ENCODE results near the gene KCNJ12. TPM values are rescaled to one million over a fixed set of nuclear protein-coding genes. Genes with fewer than 3 reads are reported as not detected.
"Not testable (repeated sequence)": the region's sequence is repeated elsewhere in the genome, so short reads cannot be mapped to it uniquely, and the experiment has no call there.

Gene KCNJ12
- total RNA-seq, 1 experiment from 2014 or later, result 5.8 TPM

DNA sequence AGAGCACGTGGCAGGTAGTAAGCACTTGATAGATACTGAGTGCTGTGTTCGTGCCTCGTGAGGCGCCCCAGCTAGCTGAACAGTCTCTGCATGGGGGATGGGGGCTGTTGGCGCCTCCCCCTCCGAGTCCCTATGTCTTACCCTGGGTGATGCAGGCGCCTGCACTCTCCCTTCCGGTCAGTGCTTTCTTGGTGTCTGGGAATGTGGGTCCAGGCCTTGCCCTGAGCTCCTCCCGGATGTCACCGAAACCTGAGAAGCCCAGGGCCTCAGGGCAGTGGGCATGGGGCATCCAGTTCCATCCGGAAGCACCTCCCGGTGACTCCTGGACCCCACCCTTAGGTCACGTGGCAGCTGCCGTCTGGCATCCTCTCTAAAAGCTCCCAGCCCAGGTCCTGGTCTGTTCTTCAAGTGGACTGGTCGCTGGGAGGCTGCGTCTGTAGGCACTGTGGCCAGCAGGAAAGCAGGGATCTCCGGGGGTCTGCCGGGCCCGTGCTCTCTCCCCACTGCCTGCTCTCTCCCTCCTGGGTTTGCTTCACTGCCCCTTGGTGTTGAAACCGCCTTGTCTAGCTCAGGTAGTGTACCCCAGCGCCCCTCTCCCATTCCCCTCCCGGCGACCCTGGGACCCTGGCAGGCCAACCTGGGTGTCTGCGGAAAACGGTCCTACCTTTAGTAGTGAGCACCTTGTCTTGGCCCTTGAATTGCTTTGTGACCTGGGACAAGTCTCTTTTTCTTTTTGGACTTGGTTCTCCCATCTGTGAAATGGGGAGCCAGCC is 34.9 kb downstream of the KCNJ12 start:
- H3K9me2 ChIP-seq (ENCODE audit: insufficient read depth); H4K20me1 ChIP-seq (ENCODE audit: insufficient read depth); RAD21 ChIA-PET (ENCODE audit: low non-redundant PET in 1 of 2, low total read pairs in 2 of 2, uncharacterized antibody in 2 of 2, unreplicated experiment in 2 of 2); CTCF ChIA-PET; POLR2A ChIA-PET; H3K27me3 ChIP-seq (ENCODE audit: insufficient read depth, low read length); H3K36me3 ChIP-seq (ENCODE audit: control insufficient read depth in 1 of 2, insufficient read depth in 2 of 2, low read length in 2 of 2); H2AFZ ChIP-seq (ENCODE audit: low read depth, low read length, poor library complexity, severe bottlenecking); H3K4me3 ChIP-seq (replicated peaks in 1 of 2; ENCODE audit: low read depth in 1 of 2, low read length in 2 of 2); H3K4me1 ChIP-seq (ENCODE audit: control insufficient read depth in 1 of 2, insufficient read depth in 2 of 2, low read length in 2 of 2); H3K9me3 ChIP-seq (ENCODE audit: control insufficient read depth in 1 of 2, insufficient read depth in 1 of 2, low read depth in 1 of 2, low read length in 2 of 2); intact Hi-C loops (cut with micrococcal nuclease); BruUV-seq (replicated peaks); DNase-seq (ENCODE audit: low read depth, low spot score); H3K4me2 ChIP-seq (ENCODE audit: low read length); H3K27ac ChIP-seq (ENCODE audit: low read depth, low read length); H3K9ac ChIP-seq (ENCODE audit: low read length); H3K79me2 ChIP-seq (ENCODE audit: insufficient read depth, low read length): not testable (repeated sequence)
- ATAC-seq, result peak; percentile 27; the same call in 1 of the 2 replicates

DNA sequence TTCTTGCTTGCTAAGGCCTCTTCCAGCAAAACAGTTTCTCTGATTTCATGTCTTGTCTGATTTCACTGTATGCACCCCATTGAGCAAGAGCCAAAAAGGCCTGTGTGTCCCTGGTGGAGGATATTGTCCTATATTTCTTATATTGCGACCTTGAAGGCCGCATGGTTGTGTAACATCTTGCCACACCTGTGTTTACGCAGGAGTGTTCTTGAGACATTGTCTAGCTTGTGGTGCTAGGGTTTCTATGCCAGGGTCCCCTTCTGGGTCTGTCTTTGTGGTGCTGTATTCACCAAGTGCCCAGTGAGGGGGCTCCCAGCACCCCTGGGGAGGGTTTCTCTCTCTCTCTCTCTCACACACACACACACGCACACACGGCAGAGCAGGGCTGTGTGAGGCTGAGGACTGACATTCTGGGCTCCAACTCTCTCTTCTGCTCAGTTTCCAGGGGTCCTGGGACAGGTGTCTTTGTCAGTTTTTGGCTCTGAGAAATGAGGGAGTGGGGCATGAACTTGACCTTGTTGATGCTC is 35.6 kb downstream of the KCNJ12 start:
- ATAC-seq; H2AFZ ChIP-seq (ENCODE audit: low read depth, low read length, poor library complexity, severe bottlenecking); H3K27me3 ChIP-seq (ENCODE audit: insufficient read depth, low read length); H3K79me2 ChIP-seq (ENCODE audit: insufficient read depth, low read length); intact Hi-C loops (cut with micrococcal nuclease); BruUV-seq (replicated peaks); DNase-seq (ENCODE audit: low read depth, low spot score); H3K27ac ChIP-seq (ENCODE audit: low read depth, low read length); H3K9me3 ChIP-seq (ENCODE audit: control insufficient read depth in 1 of 2, insufficient read depth in 1 of 2, low read depth in 1 of 2, low read length in 2 of 2); H4K20me1 ChIP-seq (ENCODE audit: insufficient read depth); H3K9ac ChIP-seq (ENCODE audit: low read length); CTCF ChIA-PET; H3K36me3 ChIP-seq (ENCODE audit: control insufficient read depth in 1 of 2, insufficient read depth in 2 of 2, low read length in 2 of 2); H3K4me2 ChIP-seq (ENCODE audit: low read length); H3K4me3 ChIP-seq (replicated peaks in 1 of 2; ENCODE audit: low read depth in 1 of 2, low read length in 2 of 2); H3K4me1 ChIP-seq (ENCODE audit: control insufficient read depth in 1 of 2, insufficient read depth in 2 of 2, low read length in 2 of 2); H3K9me2 ChIP-seq (ENCODE audit: insufficient read depth); POLR2A ChIA-PET; RAD21 ChIA-PET (ENCODE audit: low non-redundant PET in 1 of 2, low total read pairs in 2 of 2, uncharacterized antibody in 2 of 2, unreplicated experiment in 2 of 2): not testable (repeated sequence)

DNA sequence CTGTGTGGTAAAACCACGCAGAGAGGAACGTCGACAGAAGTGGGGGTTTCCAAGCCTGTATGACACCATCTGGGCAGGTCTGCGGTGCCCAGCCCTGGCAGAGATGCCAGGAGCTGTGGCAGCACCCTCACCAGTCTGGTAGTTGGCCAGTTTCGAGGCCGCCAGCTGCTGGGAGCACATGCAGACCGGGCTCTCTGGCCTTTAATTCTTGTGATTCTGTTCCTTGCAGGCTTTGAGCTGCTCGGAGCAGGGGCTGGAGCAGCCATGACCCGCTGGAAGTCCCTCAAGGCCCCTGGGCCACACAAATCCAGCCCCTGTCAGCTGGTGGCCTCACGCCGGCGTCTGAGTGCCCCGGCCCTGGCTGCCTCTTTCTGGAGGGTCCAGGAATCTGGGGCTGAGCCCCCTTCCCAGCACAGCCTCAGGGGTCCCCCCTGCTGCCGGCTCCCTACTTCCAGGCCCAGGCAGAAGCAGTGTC is 36.1 kb downstream of the KCNJ12 start:
- H3K9ac ChIP-seq (ENCODE audit: low read length); RAD21 ChIA-PET (ENCODE audit: low non-redundant PET in 1 of 2, low total read pairs in 2 of 2, uncharacterized antibody in 2 of 2, unreplicated experiment in 2 of 2); CTCF ChIA-PET; H3K4me3 ChIP-seq (replicated peaks in 1 of 2; ENCODE audit: low read depth in 1 of 2, low read length in 2 of 2); H3K79me2 ChIP-seq (ENCODE audit: insufficient read depth, low read length); BruUV-seq (replicated peaks); H2AFZ ChIP-seq (ENCODE audit: low read depth, low read length, poor library complexity, severe bottlenecking); H3K36me3 ChIP-seq (ENCODE audit: control insufficient read depth in 1 of 2, insufficient read depth in 2 of 2, low read length in 2 of 2); H4K20me1 ChIP-seq (ENCODE audit: insufficient read depth); H3K9me2 ChIP-seq (ENCODE audit: insufficient read depth); intact Hi-C loops (cut with micrococcal nuclease); H3K4me1 ChIP-seq (ENCODE audit: control insufficient read depth in 1 of 2, insufficient read depth in 2 of 2, low read length in 2 of 2); POLR2A ChIA-PET; H3K27me3 ChIP-seq (ENCODE audit: insufficient read depth, low read length); H3K9me3 ChIP-seq (ENCODE audit: control insufficient read depth in 1 of 2, insufficient read depth in 1 of 2, low read depth in 1 of 2, low read length in 2 of 2); ATAC-seq; DNase-seq (ENCODE audit: low read depth, low spot score); H3K27ac ChIP-seq (ENCODE audit: low read depth, low read length); H3K4me2 ChIP-seq (ENCODE audit: low read length): not testable (repeated sequence)

DNA sequence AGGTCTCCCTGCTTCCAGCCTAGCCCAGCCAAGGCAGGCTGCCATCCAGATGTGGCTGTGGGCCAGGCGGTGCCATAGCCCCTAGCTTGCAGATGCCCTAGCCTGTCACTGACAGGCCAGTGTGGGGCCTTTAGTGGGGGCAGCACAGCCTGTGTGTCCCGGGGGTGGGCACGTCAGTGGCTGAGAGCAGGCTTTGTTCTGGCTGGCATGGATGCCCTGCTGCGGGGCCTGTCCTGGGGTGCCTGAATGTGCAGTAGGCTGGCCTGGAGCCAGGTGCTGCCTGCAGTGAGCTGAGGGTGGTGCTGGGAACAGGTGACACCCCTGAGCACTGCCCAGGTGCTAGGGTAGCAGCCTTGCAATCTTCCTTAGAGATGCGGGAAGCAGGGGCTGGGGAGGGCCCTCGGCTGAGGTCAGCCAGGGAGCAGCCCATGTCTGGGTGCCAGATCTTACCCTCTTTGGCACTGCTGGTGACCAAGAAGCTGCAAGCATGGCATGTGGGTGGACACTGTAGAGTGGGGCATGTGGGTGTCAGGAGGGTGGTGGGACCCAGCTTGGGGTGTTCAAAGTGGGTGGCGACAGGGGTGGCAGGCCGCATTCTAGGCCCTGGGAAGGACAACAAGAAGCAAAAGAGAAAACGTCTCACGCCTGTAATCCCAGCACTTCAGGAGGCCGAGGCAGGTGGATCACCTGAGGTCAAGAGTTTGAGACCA is 37.6 kb downstream of the KCNJ12 start:
- DNase-seq (ENCODE audit: low read depth, low spot score); RAD21 ChIA-PET (ENCODE audit: low non-redundant PET in 1 of 2, low total read pairs in 2 of 2, uncharacterized antibody in 2 of 2, unreplicated experiment in 2 of 2); H3K9me2 ChIP-seq (ENCODE audit: insufficient read depth); H3K4me2 ChIP-seq (ENCODE audit: low read length); H4K20me1 ChIP-seq (ENCODE audit: insufficient read depth); H2AFZ ChIP-seq (ENCODE audit: low read depth, low read length, poor library complexity, severe bottlenecking); ATAC-seq; H3K4me1 ChIP-seq (ENCODE audit: control insufficient read depth in 1 of 2, insufficient read depth in 2 of 2, low read length in 2 of 2); BruUV-seq (replicated peaks); H3K36me3 ChIP-seq (ENCODE audit: control insufficient read depth in 1 of 2, insufficient read depth in 2 of 2, low read length in 2 of 2); intact Hi-C loops (cut with micrococcal nuclease); H3K79me2 ChIP-seq (ENCODE audit: insufficient read depth, low read length); H3K27me3 ChIP-seq (ENCODE audit: insufficient read depth, low read length); H3K4me3 ChIP-seq (replicated peaks in 1 of 2; ENCODE audit: low read depth in 1 of 2, low read length in 2 of 2); H3K27ac ChIP-seq (ENCODE audit: low read depth, low read length); H3K9ac ChIP-seq (ENCODE audit: low read length); POLR2A ChIA-PET; H3K9me3 ChIP-seq (ENCODE audit: control insufficient read depth in 1 of 2, insufficient read depth in 1 of 2, low read depth in 1 of 2, low read length in 2 of 2); CTCF ChIA-PET: not testable (repeated sequence)

Data from HCT116 (cell line).